Transverse colon (tissue), 4 donors: Measurements from ENCODE around the gene OCA2.

ENCODE experiments used
- POLR2AphosphoS5 ChIP-seq, 3 donors: sonication (generic); formaldehyde crosslinking; IDR thresholded peaks; one replicate each; pipeline ENCODE4 v1.6.1; 2016; ENCODE audit warnings: antibody characterized with exemption in 3 of 3
- TF ChIP-seq, protein P1 (sequence below), 5 experiments: fragments of 200-600 bp in 3 of 5; fragments of 450-650 bp in 2 of 5; sonication (generic) in 3 of 5; IDR thresholded peaks; 1 replicate in 2 of 5; 2 replicates in 3 of 5; pipeline ENCODE4 v1.5.1; 2016 to 2017; ENCODE audit warnings: antibody characterized with exemption in 5 of 5, inconsistent platforms in 3 of 5, mild to moderate bottlenecking in 2 of 5, moderate library complexity in 1 of 5

- no peak for TF ChIP-seq POLR2AphosphoS5 (IDR thresholded peaks at IDR 0.05)
- TF ChIP-seq, protein P1, sequence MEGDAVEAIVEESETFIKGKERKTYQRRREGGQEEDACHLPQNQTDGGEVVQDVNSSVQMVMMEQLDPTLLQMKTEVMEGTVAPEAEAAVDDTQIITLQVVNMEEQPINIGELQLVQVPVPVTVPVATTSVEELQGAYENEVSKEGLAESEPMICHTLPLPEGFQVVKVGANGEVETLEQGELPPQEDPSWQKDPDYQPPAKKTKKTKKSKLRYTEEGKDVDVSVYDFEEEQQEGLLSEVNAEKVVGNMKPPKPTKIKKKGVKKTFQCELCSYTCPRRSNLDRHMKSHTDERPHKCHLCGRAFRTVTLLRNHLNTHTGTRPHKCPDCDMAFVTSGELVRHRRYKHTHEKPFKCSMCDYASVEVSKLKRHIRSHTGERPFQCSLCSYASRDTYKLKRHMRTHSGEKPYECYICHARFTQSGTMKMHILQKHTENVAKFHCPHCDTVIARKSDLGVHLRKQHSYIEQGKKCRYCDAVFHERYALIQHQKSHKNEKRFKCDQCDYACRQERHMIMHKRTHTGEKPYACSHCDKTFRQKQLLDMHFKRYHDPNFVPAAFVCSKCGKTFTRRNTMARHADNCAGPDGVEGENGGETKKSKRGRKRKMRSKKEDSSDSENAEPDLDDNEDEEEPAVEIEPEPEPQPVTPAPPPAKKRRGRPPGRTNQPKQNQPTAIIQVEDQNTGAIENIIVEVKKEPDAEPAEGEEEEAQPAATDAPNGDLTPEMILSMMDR (IDR thresholded peaks at IDR 0.05), result no peak
Measured at GRCh38 chr15:28014623-28015200, 84.4 kb downstream of the OCA2 start.
